NB4 (cell line): ENCODE results near the gene ARL8B.

ENCODE experiments used
- CTCF ChIP-seq: IDR thresholded peaks from one replicate; pipeline ENCODE4 v1.5.1; 2012; ENCODE audit warnings: low read depth, low read length
- MAX ChIP-seq: IDR thresholded peaks from 2 replicates; pipeline ENCODE4 v1.6.1; 2011; ENCODE audit warnings: low read depth, low read length
- MYC ChIP-seq: IDR thresholded peaks from 2 replicates; pipeline ENCODE4 v1.6.1; 2011; ENCODE audit warnings: low read depth, low read length
- POLR2A ChIP-seq: IDR thresholded peaks from 2 replicates; pipeline ENCODE4 v1.6.1; 2011; ENCODE audit warnings: mild to moderate bottlenecking; ENCODE audit not compliant: insufficient read length; ENCODE audit errors: extremely low read depth

- TF ChIP-seq MAX (no peak), CTCF (no peak), MYC (no peak), POLR2A (no peak)
These were observed 10.0 kb upstream of the ARL8B start for GRCh38 chr3:5112043-5112442.
